Measurements from ENCODE around the gene RESP18.
"Not testable (repeated sequence)": the region's sequence is repeated elsewhere in the genome, so short reads cannot be mapped to it uniquely, and the experiment has no call there.

RESP18 gene

GRCh38 chr2:219291394-219291793 lies 41.1 kb downstream of the RESP18 start:
- DNase-seq (ENCODE audit: low spot score): no peak
- no peak for TF ChIP-seq CTCF (IDR thresholded peaks at IDR 0.05; ENCODE audit: extremely low read depth, missing control alignments)

- TF ChIP-seq CTCF (IDR thresholded peaks at IDR 0.05; ENCODE audit: extremely low read depth, missing control alignments): no peak
- no peak for DNase-seq (ENCODE audit: low spot score)
Observed at GRCh38 chr2:219290381-219291171, 42.0 kb downstream of the RESP18 start.

GRCh38 chr2:219289537-219290361 lies 42.8 kb downstream of the RESP18 start:
- DNase-seq (ENCODE audit: low spot score): no peak
- TF ChIP-seq CTCF (IDR thresholded peaks at IDR 0.05; ENCODE audit: extremely low read depth, missing control alignments): no peak

GRCh38 chr2:219289195-219289536 lies 43.4 kb downstream of the RESP18 start:
- DNase-seq (ENCODE audit: low spot score): no peak
- no peak for TF ChIP-seq CTCF (IDR thresholded peaks at IDR 0.05; ENCODE audit: extremely low read depth, missing control alignments)

- TF ChIP-seq CTCF (IDR thresholded peaks at IDR 0.05; ENCODE audit: extremely low read depth, missing control alignments): no peak
- DNase-seq (ENCODE audit: low spot score): peak; percentile 21
Observed at GRCh38 chr2:219287580-219288265, 44.8 kb downstream of the RESP18 start.

GRCh38 chr2:219287116-219287440 lies 45.5 kb downstream of the RESP18 start:
- DNase-seq (ENCODE audit: low spot score): not testable (repeated sequence)

- peak; percentile 15 for DNase-seq (ENCODE audit: low spot score)
- no peak for TF ChIP-seq CTCF (IDR thresholded peaks at IDR 0.05; ENCODE audit: extremely low read depth, missing control alignments)
Observed at GRCh38 chr2:219286436-219287115, 46.0 kb downstream of the RESP18 start.
